Measurements from ENCODE around the gene DLL3.

DNA sequence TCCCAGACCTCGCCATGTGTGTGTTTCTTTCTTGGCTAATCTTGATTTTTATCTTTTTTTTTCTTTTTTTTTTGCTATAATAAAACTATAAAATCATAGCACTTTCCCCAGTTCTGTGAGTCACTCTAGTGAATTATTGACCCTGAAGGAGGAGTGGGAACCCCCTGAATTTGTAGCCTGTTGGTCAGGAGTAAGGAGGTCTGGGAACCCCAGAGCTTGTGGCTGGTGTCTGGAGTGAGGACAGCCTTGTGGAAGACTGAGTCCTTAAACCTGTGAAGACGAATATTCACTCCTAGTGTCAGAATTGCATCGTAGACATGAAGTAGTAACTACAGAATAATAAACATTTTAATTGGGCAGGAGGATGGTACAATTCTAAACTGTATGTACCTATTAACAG, 26.5 kb downstream of the DLL3 start:
- TF ChIP-seq, protein P1, sequence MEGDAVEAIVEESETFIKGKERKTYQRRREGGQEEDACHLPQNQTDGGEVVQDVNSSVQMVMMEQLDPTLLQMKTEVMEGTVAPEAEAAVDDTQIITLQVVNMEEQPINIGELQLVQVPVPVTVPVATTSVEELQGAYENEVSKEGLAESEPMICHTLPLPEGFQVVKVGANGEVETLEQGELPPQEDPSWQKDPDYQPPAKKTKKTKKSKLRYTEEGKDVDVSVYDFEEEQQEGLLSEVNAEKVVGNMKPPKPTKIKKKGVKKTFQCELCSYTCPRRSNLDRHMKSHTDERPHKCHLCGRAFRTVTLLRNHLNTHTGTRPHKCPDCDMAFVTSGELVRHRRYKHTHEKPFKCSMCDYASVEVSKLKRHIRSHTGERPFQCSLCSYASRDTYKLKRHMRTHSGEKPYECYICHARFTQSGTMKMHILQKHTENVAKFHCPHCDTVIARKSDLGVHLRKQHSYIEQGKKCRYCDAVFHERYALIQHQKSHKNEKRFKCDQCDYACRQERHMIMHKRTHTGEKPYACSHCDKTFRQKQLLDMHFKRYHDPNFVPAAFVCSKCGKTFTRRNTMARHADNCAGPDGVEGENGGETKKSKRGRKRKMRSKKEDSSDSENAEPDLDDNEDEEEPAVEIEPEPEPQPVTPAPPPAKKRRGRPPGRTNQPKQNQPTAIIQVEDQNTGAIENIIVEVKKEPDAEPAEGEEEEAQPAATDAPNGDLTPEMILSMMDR (IDR thresholded peaks at IDR 0.05; ENCODE audit: poor library complexity, severe bottlenecking), result no peak
- TF ChIP-seq EZH2 (IDR thresholded peaks at IDR 0.05; ENCODE audit: borderline replicate concordance, insufficient read depth, low read length, poor library complexity, severe bottlenecking), result no peak
